Neural progenitor cell (in vitro differentiated cells): ENCODE measurements around the gene FAM124A. TPM values are rescaled to one million over a fixed set of nuclear protein-coding genes. Genes with fewer than 3 reads are reported as not detected.

Source experiments
- DNase-seq: peaks from one replicate; pipeline ENCODE4 v3.0.0-alpha.2; 2016; ENCODE audit warnings: low spot score
- H2AFZ ChIP-seq: fragments of 200-600 bp; sonication (generic); replicated peaks from 2 replicates; pipeline ENCODE4 v1.6.1; 2016; ENCODE audit warnings: antibody characterized with exemption
- H3F3A ChIP-seq: fragments of 200-600 bp; sonication (generic); 2 replicates; pipeline ENCODE4 v1.6.1; 2016; ENCODE audit warnings: antibody characterized with exemption, low read depth
- H3K27ac ChIP-seq: fragments of 200-600 bp; sonication (generic); 2 replicates; pipeline ENCODE4 v1.5.1; 2016; ENCODE audit warnings: mild to moderate bottlenecking
- H3K27me3 ChIP-seq: fragments of 200-600 bp; sonication (generic); 2 replicates; pipeline ENCODE4 v1.6.1; 2016; ENCODE audit warnings: mild to moderate bottlenecking, moderate library complexity
- H3K36me3 ChIP-seq: fragments of 200-600 bp; sonication (generic); 2 replicates; pipeline ENCODE4 v1.5.1; 2016
- H3K4me1 ChIP-seq: fragments of 200-600 bp; sonication (generic); 2 replicates; pipeline ENCODE4 v1.6.1; 2016; ENCODE audit warnings: mixed run types
- H3K4me2 ChIP-seq: fragments of 200-600 bp; sonication (generic); 2 replicates; pipeline ENCODE4 v1.6.1; 2016
- H3K4me3 ChIP-seq: fragments of 200-600 bp; sonication (generic); 2 replicates; pipeline ENCODE4 v1.5.1; 2016
- H3K79me2 ChIP-seq: fragments of 200-600 bp; sonication (generic); 2 replicates; pipeline ENCODE4 v1.6.1; 2016; ENCODE audit warnings: low read depth
- H3K9ac ChIP-seq: fragments of 200-600 bp; sonication (generic); 2 replicates; pipeline ENCODE4 v1.6.1; 2016
- H3K9me3 ChIP-seq: fragments of 200-600 bp; sonication (generic); 2 replicates; pipeline ENCODE4 v1.5.1; 2016; ENCODE audit warnings: low read depth
- H4K20me1 ChIP-seq: fragments of 200-600 bp; sonication (generic); 2 replicates; pipeline ENCODE4 v1.6.1; 2016; ENCODE audit warnings: low read depth
- H3K27ac Mint-ChIP-seq: 3 replicates; pipeline ENCODE4 v1.8.0; 2021; ENCODE audit warnings: mixed read lengths
- H3K27me3 Mint-ChIP-seq: 2 replicates; pipeline ENCODE4 v1.8.0; 2022; ENCODE audit warnings: low read depth, mild to moderate bottlenecking, inconsistent platforms, moderate library complexity, mixed read lengths; ENCODE audit not compliant: insufficient read depth
- H3K36me3 Mint-ChIP-seq: 3 replicates; pipeline ENCODE4 v1.8.0; 2021; ENCODE audit warnings: mixed read lengths
- H3K4me1 Mint-ChIP-seq: 3 replicates; pipeline ENCODE4 v1.8.0; 2021; ENCODE audit warnings: mixed read lengths
- H3K4me3 Mint-ChIP-seq: 3 replicates; pipeline ENCODE4 v1.8.0; 2021; ENCODE audit warnings: mild to moderate bottlenecking, moderate library complexity, mixed read lengths
- H3K9me3 Mint-ChIP-seq: 3 replicates; pipeline ENCODE4 v1.8.0; 2020; ENCODE audit warnings: mixed read lengths
- CTCF ChIP-seq: fragments of 200-600 bp; sonication (generic); IDR thresholded peaks from 2 replicates; pipeline ENCODE4 v1.5.1; 2017; ENCODE audit warnings: antibody characterized with exemption, mild to moderate bottlenecking
- EZH2 ChIP-seq: fragments of 200-600 bp; sonication (generic); IDR thresholded peaks from 2 replicates; pipeline ENCODE4 v1.6.1; 2017; ENCODE audit warnings: antibody characterized with exemption, mild to moderate bottlenecking, moderate library complexity
- EZH2phosphoT487 ChIP-seq: fragments of 200-600 bp; sonication (generic); IDR thresholded peaks from 2 replicates; pipeline ENCODE4 v1.6.1; 2017; ENCODE audit warnings: antibody characterized with exemption
- total RNA-seq: library from RNA; depleted of rRNA; stranded (reverse); fragments of >200 nt; gene quantifications from 2 replicates; pipeline ENCODE4 v1.2.3, GENCODE V29; 2015; ENCODE audit warnings: low replicate concordance

The FAM124A gene
- total RNA-seq, 1 donor from 2014 or later, result 22.6 TPM

GRCh38 chr13:51180853-51181511, 41.2 kb upstream of the FAM124A start:
- no peaks in the 10 kb centered on the region for H3K4me1 ChIP-seq
- no peak overlapping the region for H3K9ac ChIP-seq
- Mint-ChIP-seq H3K4me1 (no peaks in the 10 kb centered on the region), H3K36me3 (no peaks in the 10 kb centered on the region), H3K27me3 (no peaks in the 10 kb centered on the region), H3K4me3 (no peak overlapping the region), H3K9me3 (no peaks in the 10 kb centered on the region), H3K27ac (no peak overlapping the region)
- TF ChIP-seq EZH2phosphoT487 (no peak), EZH2 (no peak), CTCF (no peak)
- H3K27me3 ChIP-seq, result no peaks in the 10 kb centered on the region
- H3K4me2 ChIP-seq, result no peak overlapping the region
- H3K36me3 ChIP-seq, result no peaks in the 10 kb centered on the region
- H4K20me1 ChIP-seq, result no peaks in the 10 kb centered on the region
- no peaks in the 10 kb centered on the region for H3K79me2 ChIP-seq
- no peak overlapping the region for H3K27ac ChIP-seq
- no peaks in the 10 kb centered on the region for H3K9me3 ChIP-seq
- no peak overlapping the region for H3K4me3 ChIP-seq
- DNase-seq, result no peak
- peaks cover 4% of the 10 kb centered on the region for H3F3A ChIP-seq
- H2AFZ ChIP-seq, result peak overlapping the region; percentile 19

GRCh38 chr13:51181786-51182383, 40.3 kb upstream of the FAM124A start:
- H3K4me1 ChIP-seq, result no peaks in the 10 kb centered on the region
- H3K9me3 ChIP-seq, result no peaks in the 10 kb centered on the region
- no peaks in the 10 kb centered on the region for H4K20me1 ChIP-seq
- no peak for DNase-seq
- no peaks in the 10 kb centered on the region for H3K79me2 ChIP-seq
- no peak overlapping the region for H3K27ac Mint-ChIP-seq
- no peaks in the 10 kb centered on the region for H3K9me3 Mint-ChIP-seq
- no peak overlapping the region for H3K4me2 ChIP-seq
- no peak overlapping the region for H3K27ac ChIP-seq
- H3K4me3 Mint-ChIP-seq, result no peak overlapping the region
- no peaks in the 10 kb centered on the region for H3K27me3 Mint-ChIP-seq
- H3K36me3 Mint-ChIP-seq, result no peaks in the 10 kb centered on the region
- peaks cover 4% of the 10 kb centered on the region for H3F3A ChIP-seq
- no peaks in the 10 kb centered on the region for H3K27me3 ChIP-seq
- no peak overlapping the region for H3K4me3 ChIP-seq
- H3K9ac ChIP-seq, result no peak overlapping the region
- H3K36me3 ChIP-seq, result no peaks in the 10 kb centered on the region
- no peaks in the 10 kb centered on the region for H3K4me1 Mint-ChIP-seq
- H2AFZ ChIP-seq, result peak overlapping the region; percentile 61
- TF ChIP-seq EZH2phosphoT487 (no peak), EZH2 (no peak), CTCF (no peak)

GRCh38 chr13:51191743-51192142, 30.5 kb upstream of the FAM124A start:
- no peak overlapping the region for H2AFZ ChIP-seq
- H3K4me1 ChIP-seq, result no peaks in the 10 kb centered on the region
- no peaks in the 10 kb centered on the region for H3K79me2 ChIP-seq
- H3K27me3 ChIP-seq, result no peaks in the 10 kb centered on the region
- H3K9ac ChIP-seq, result no peak overlapping the region
- no peak overlapping the region for H3K27ac Mint-ChIP-seq
- H3K9me3 ChIP-seq, result no peaks in the 10 kb centered on the region
- no peak overlapping the region for H3K4me2 ChIP-seq
- no peaks in the 10 kb centered on the region for H4K20me1 ChIP-seq
- no peaks in the 10 kb centered on the region for H3K4me1 Mint-ChIP-seq
- TF ChIP-seq CTCF, result no peak
- no peaks in the 10 kb centered on the region for H3K36me3 ChIP-seq
- no peaks in the 10 kb centered on the region for H3K36me3 Mint-ChIP-seq
- H3K27ac ChIP-seq, result no peak overlapping the region
- H3K27me3 Mint-ChIP-seq, result no peaks in the 10 kb centered on the region
- no peak overlapping the region for H3K4me3 ChIP-seq
- H3F3A ChIP-seq, result no peaks in the 10 kb centered on the region
- H3K4me3 Mint-ChIP-seq, result no peak overlapping the region
- DNase-seq, result no peak
- H3K9me3 Mint-ChIP-seq, result no peaks in the 10 kb centered on the region
